ENCODE results near the gene EIF3L. TPM values are rescaled to one million over a fixed set of nuclear protein-coding genes. Genes with fewer than 3 reads are reported as not detected.

EIF3L gene
- total and polyA plus RNA-seq, 2 donors (not counting 3 experiments of a cell fraction or from before 2014, with no cell fraction given): 479 to 601 TPM

- Histone ChIP-seq H3K4me1 (ENCODE audit: control insufficient read depth, extremely low read depth, insufficient read depth, low read length) (peaks cover 36% of the 10 kb centered on the region), H3K9ac (replicated peaks; ENCODE audit: extremely low read depth, insufficient read depth, low read length) (peak overlapping the region; percentile 95), H3K27ac (ENCODE audit: insufficient read depth, low read depth, low read length) (peak overlapping the region; percentile 78), H3K36me3 (ENCODE audit: control insufficient read depth in 2 of 2, extremely low read depth in 1 of 2, insufficient read depth in 2 of 2, low read length in 2 of 2) (no peaks in the 10 kb centered on the region), H3K9me3 (replicated peaks; ENCODE audit: control insufficient read depth, insufficient read depth, low read length) (no peaks in the 10 kb centered on the region), H3K9me1 (replicated peaks; ENCODE audit: control insufficient read depth, extremely low read depth, insufficient read depth, low read length) (no peaks in the 10 kb centered on the region), H2AFZ (ENCODE audit: low read depth, low read length) (peak overlapping the region; percentile 69), H3K27me3 (ENCODE audit: control insufficient read depth in 2 of 2, insufficient read depth in 2 of 2, low read length in 2 of 2) (no peaks in the 10 kb centered on the region), H3K4me2 (ENCODE audit: insufficient read depth, low read length) (peak overlapping the region; percentile 88), H3K4me3 (replicated peaks in 1 of 3; ENCODE audit: insufficient read depth in 1 of 3, low read depth in 1 of 3, low read length in 3 of 3) (peak overlapping the region; percentile 64 to 79 (median 66)), H3K79me2 (ENCODE audit: control insufficient read depth, insufficient read depth, low read length) (peaks cover 13% of the 10 kb centered on the region), H4K20me1 (replicated peaks; ENCODE audit: control insufficient read depth, extremely low read depth, insufficient read depth, low read length) (no peaks in the 10 kb centered on the region)
- intact Hi-C loops (cut with micrococcal nuclease) (no loop called here), dilution Hi-C loops (cut with MboI; ENCODE audit: extremely low pct_ligation_motif_present, low sequenced_read_pairs) (no loop called here)
- TSS peak; percentile 54 for BruUV-seq (replicated peaks)
- DNase-seq (ENCODE audit: low read depth, low spot score) (peak; percentile 84), FAIRE-seq (peak; percentile 85)
- ChIA-PET POLR2A (interaction anchor here (0.5 to 1.1 kb wide), 5 partner anchors 13 to 385 kb away, joined by 3 to 6 read pairs (median 4); partner anchors contain the start of gene GGA1), CTCF (interaction anchor here (0.9 to 1.1 kb wide), 3 partner anchors 13 to 198 kb away, joined by 3 to 7 read pairs (median 3); no protein-coding TSS in a partner anchor)
- TF ChIP-seq GATA2 (IDR thresholded peaks at IDR 0.05; ENCODE audit: insufficient read depth, insufficient read length, low read depth, low read length) (no peak), CTCF (IDR thresholded peaks at IDR 0.05; ENCODE audit: extremely low read depth in 1 of 2, insufficient read depth in 1 of 2, low read depth in 1 of 2, low read length in 2 of 2) (no peak), MYC (IDR thresholded peaks at IDR 0.05; ENCODE audit: low read depth, low read length) (no peak), FOS (IDR thresholded peaks at IDR 0.05; ENCODE audit: borderline replicate concordance, insufficient read depth, low read length) (no peak), EZH2 (IDR thresholded peaks at IDR 0.05; ENCODE audit: borderline replicate concordance, low read depth, low read length, severe bottlenecking) (no peak), POLR2A (IDR thresholded peaks at IDR 0.05; ENCODE audit: low read depth, low read length) (peak; percentile 96), POLR2AphosphoS5 (IDR thresholded peaks at IDR 0.05; ENCODE audit: insufficient read depth, low read depth, low read length) (peak; percentile 98), JUN (IDR thresholded peaks at IDR 0.05; ENCODE audit: borderline replicate concordance, insufficient read depth, insufficient read length, low read depth) (no peak)
- TF ChIP-seq, protein P1, sequence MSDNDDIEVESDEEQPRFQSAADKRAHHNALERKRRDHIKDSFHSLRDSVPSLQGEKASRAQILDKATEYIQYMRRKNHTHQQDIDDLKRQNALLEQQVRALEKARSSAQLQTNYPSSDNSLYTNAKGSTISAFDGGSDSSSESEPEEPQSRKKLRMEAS (IDR thresholded peaks at IDR 0.05; ENCODE audit: insufficient read depth, insufficient read length): no peak
Measured at GRCh38 chr22:37804881-37805809, 44.1 kb upstream of the EIF3L start.

Data from endothelial cell of umbilical vein (primary cell).